ENCODE results near the gene C1orf105. TPM values are rescaled to one million over a fixed set of nuclear protein-coding genes. Genes with fewer than 3 reads are reported as not detected.
A peak's percentile ranks its signal among the peaks of the same experiment; 100 is the strongest.
"Not testable (repeated sequence)": the region's sequence is repeated elsewhere in the genome, so short reads cannot be mapped to it uniquely, and the experiment has no call there.

Gene C1orf105
- total RNA-seq, 1 donor from 2014 or later, result 144 TPM

DNA sequence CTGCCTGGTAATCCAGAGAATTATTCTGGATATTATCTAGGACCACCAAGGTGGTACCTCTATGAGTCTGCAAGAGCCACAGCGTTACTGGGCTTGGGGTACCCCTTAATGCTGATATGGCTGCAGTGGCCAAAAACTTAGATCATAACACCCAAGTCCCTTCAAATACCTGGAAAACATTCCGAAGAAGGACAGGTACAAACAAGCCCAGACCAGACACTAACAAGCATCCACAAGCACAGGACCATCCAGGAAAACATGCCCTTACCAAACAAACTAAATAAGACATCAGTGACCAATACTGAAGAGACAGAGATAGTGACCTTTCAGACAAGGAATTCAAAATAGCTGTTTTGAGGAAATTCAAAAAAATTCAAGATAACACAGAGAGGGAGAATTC lies 2.9 kb downstream of the C1orf105 start:
- DNase-seq (ENCODE audit: low read depth), result no peak

DNA sequence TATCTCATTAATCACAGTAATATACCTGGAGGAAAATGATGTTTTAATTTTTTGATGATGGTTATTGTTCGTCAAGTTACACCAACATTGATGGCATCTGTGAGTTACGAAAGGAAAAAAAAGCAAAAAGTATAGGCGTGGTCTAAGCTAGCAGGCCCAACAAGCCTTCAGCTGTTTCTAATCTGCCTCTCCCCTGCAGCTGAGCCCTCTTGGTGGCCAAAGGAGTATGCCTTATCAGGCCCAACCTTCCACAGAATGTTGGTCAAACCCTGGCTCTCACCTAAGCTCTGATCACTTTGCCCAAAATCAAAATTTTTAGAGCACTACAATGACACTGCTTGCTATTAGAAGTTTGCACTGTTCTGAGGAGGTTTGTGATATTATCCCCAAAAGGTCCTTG lies 4.9 kb downstream of the C1orf105 start:
- DNase-seq (ENCODE audit: low read depth), result peak; percentile 21

DNA sequence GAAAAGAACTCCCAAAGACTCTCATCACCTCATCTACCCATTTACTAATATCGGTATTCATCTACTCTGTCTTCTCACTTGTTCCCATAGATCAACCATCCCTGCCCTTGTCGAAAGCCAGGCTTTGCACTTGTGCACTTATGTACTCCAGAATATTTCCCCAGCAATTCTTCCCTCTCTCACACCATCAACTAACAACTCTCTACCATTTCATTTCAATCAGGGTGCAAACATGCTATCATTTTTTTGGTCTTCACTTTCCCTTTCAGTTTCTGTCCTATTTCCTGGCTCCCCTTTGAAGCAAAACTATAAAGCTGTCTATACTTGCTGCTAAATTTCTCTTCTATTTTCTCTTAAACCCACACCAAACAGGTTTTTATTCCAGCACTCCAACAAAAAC lies 6.7 kb downstream of the C1orf105 start:
- DNase-seq (ENCODE audit: low read depth), result no peak

DNA sequence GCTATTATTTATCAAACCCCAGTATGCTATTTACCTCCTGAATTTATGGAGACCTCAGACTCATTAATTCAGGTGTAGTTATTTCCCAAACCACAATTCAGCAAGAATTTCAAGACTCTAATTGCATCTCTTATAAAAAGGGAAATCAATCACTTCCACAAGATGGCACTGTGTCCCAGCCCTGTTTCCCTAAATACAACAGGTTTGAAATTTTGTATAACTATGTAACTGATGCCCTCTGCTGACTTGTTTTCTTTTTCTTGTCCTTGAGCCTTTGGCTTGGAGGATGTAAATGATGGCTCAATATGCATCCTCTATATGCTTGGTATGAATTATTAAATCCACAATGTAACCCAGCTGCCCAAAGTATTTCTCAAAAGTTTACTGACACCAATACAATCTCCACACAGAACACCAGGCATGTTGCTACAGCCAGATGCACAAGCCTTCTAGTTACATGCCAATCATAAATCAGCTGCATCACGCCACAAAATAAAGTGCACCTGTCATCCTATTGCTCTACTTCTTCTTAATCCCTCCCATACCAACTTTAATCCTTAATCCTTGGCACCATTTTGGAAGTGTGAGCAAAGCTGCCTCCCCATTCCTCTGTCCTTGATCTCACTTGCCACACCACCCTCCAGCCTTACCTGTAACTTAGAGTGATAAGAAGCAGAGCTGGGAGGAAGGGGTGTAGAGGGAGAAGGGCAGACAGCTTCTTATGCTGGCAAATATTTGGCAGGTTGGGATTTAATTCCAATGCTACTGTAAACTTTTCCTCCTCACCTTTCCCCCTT lies 9.0 kb downstream of the C1orf105 start:
- DNase-seq (ENCODE audit: low read depth), result peak; percentile 76

DNA sequence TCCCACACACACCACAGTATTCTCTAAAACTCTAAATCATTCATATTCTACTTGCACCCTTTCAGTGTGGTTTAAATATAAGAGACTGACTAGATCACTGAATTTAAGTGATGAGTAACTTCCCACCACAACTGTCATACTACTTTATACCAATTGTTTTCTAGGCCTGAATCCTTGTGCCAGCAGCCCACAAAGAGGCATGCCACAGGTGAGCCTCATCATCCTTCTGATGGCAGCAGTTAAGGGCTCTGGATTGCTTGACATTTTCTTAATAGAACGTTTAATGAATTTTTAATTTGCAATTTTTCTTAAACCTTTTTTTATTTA lies 9.6 kb downstream of the C1orf105 start:
- no peak for DNase-seq (ENCODE audit: low read depth)

DNA sequence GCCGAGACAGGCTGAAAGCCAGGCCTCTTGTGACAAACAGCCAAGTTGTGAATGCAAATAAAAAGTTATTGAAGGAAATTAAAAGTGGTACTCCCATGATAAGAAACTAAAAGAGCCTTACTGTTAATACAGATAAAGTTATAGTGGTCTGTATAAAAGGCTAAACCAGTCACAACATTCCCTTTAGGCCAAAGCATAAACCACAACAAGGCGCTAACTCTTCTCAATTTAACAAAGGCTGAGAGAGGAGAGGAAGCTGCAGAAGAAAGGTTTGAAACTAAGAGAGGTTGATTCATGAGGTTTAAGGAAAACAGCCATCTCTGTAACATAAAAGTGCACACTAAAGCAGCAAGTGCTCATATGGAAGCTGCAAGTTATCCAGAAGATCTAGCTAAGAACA lies 10.7 kb downstream of the C1orf105 start:
- DNase-seq (ENCODE audit: low read depth), result no peak

DNA sequence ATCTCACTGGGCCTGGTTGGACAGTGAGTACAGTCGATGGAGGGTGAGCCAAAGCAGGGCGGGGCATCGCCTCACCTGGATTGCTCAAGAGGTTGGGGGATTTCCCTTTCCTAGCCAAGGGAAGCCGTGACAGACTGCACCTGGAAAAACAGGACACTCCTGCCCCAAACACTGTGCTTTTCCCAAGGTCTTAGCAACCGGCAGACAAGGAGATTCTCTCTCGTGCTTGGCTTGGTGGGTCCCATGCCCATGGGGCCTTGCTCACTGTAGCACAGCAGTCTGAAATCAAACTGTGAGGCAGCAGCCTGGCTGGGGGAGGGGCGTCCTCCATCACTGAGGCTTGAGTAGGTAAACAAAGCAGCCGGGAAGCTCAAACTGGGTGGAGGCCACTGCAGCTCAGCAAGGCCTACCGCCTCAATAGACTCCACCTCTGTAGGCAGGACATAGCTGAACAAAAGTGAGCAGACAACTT lies 11.3 kb downstream of the C1orf105 start:
- DNase-seq (ENCODE audit: low read depth), result no peak

DNA sequence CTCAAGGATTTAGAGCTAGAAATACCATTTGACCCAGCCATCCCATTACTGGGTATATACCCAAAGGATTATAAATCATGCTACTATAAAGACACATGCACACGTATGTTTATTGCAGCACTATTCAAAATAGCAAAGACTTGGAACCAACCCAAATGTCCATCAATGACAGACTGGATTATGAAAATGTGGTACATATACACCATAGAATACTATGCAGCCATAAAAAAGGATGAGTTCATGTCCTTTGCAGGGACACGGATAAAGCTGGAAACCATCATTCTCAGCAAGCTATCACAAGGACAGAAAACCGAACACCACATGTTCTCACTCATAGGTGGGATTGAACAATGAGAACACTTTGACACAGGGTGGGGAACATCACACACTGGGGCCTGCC lies 16.7 kb downstream of the C1orf105 start:
- DNase-seq (ENCODE audit: low read depth), result not testable (repeated sequence)

DNA sequence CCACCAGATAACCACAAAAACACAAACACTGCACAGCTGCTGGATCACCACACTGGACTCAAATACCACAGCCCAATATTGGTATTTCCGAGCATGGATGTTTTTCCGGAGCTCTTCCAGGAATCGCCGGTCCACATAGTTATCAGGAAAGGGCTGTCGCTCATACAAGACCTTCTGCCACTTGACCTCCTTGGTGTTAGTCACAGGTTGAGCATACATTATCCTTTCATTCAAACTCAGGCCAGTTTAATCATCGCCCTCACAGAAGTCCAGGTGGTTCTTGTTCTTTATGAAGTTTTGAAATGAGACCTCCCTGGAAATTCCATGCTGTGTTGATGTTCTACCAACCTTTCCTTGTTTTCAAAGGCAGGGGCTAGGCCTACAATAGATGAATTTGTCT lies 21.9 kb downstream of the C1orf105 start:
- no peak for DNase-seq (ENCODE audit: low read depth)

DNA sequence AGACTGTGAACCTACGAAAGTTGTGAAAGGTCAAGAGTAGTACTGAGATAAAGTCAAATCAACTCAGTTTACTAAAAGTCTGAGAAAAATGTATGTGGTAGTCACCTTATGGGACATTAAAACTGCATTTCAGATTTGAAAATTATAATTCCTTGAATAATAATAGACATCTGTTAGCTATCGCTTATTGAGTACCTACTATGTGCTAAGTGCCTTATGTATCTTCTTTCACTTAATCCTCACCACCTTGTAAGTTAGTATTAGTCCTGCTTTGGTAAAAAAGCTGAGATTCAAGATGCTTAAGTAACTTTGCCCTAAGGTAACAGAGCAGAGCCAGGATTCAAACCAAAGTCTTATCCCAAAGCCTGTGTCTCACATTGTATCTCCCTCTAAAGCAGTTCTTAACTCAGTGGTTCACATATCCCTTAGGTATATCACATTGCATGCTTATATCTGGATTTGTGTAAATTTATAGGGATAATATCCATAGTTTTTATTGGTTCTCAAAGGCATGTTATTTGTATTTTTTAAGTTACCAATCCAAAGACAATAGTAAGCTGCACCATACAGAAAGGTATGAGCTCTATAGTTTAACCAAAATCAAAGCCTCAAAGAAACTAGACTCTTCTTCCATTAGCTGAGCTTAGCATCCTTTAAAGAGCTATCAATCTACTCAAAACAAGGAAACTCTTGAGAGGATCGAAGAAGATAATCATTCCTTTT lies 22.5 kb downstream of the C1orf105 start:
- no peak for DNase-seq (ENCODE audit: low read depth)

DNA sequence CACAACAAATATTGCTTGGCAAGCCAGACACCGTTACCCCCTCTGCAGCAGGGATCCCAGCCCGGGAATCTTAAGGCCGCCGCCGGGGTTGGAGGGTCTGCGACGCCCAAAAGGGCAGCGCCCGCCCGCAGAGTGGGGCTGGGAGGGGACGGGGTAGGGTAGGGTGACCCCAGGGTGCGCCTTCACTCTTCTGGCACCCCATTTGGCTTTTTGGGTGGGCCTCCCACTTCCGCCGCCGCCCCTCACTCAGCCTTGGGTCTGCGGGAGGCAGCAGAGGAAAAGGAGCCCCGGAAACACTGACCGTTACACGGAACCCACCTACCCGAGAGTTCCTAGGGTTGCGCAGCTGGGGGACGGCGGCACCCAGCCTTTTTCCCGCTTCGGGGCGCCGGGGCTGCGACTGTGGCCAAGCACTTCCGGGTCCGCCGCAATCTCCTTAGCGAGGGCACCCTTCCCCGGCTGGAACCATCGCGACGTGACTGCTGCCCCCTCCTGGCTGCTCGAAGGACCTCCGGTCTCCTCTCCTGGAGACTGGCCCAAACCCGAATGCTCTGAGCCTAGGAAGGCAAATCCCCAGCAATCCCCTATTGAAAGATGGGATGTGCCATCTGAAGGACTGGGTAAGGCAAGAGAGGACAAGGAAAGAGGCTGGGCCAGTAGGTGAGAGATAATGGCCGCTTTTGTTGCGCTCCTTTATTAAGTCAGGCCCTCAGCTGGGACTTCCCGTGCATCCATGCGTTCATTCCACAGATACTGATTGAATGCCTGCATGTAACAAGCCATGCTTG lies 23.4 kb downstream of the C1orf105 start, which contains the start of gene PIGC:
TSS of gene PIGC (minus strand) at position 404 of the 788 bp plus-strand sequence. CDS start 1,447 bp downstream, outside the sequence.
- DNase-seq (ENCODE audit: low read depth), result peak; percentile 91

DNA sequence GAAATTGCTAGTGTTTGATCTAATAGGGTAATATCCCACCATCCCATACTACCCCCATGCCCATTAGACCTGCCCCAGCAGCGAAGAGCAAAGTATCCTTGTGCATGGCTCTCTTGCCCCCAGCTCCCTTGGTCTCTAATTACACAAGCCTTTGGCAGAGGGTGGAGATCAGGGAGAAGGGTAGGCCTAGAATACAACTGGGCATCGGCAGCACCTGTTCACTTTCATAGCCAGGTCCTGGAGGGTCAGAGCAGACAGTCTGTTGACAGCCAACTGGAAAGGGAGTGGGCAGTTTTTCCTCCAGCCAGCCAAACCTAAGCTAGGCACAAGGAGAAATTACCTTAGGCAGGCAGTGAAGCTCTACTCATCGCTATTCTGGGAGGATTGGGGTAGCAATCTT lies 26.1 kb downstream of the C1orf105 start:
- peak; percentile 60 for DNase-seq (ENCODE audit: low read depth)

DNA sequence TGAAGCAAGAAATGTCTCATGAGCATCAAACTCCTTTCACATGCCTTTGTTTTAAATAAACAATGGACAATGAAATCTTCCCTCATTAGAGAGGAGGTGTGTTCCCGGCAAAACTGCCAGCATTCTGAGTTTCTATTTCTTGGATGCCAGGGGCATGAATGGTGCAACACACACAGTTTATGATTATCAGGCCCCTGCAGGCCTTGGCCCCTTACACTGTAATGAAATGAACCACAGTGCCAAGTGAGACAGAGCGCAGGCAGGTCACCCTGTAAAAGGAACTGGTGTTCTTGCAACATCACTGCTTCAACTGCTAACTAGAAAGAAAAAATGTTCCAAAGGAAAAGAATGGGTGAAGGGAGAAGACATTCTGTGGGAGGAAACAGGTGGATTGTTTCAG lies 27.2 kb downstream of the C1orf105 start:
- DNase-seq (ENCODE audit: low read depth), result no peak

DNA sequence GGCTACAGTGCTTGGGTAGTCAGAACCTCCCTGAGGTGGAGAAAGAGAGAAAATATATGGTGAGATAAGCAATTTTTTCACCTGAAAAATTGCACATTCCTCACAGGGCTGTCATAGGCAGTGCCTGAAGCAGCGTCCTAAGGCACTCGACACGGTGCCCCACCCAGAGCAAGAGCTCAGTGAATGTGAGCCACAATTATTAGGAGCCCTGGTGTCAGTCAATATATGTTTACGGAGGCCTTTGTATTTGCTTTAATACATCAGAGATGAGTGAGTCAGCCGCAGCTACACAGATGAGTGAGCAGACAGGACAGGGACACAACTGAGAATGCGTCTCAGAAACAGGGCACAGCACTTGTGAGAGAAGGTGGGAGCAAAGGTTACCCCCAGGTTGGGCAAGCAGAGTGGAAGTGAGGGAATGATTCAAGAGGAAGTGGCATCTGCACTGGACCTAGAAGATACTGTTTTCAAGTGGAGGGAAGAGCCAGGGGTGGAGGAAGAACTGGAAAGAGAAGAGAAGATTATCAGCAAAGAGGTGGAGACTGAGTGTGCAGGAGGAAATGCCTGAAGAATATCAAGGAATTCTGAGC lies 28.6 kb downstream of the C1orf105 start:
- DNase-seq (ENCODE audit: low read depth), result no peak

DNA sequence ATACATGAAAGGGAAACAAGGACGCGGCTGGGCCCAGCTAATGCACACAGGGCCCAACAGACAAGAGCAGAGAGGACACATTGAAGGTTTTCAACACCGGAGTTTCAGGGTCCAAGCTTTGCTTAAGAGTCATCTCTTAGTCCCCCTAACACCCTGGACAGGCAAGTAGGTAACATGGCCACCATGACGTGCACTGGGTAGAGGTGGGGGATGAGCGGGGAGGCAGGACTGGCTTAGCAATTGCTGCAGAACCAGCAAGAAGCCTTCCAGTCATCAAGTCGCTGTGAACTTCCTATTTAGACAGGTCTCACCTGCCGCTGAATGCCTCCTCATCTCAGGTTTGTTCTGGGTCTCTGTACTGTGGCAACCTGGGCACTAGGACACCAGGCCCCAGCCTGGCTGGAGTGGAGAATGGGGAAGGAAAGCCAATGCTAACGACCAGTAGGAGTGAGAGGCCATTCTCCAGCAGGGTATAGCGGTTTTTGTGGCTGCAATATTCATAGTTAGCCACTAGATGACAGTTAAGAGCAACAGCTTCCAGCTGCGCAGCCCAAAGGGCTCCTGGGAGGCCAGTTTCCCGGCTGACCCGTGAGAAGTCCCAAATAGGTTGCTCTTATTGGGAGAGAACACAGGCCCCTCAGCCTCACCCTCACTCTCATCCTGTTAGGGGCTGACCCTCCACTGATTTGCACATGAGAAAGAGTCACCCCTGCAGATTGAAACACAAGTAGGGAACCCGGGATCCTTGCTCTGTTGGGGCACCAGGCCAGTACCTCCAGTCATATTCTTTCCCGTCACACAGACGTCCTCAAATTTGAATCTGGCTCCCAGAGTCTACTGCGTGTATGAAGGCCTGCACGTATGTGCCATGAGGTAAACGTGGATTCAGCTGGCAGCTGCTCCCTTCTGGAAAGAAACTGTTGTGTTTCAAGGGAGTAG lies 29.4 kb downstream of the C1orf105 start:
- peak; percentile 81 for DNase-seq (ENCODE audit: low read depth)

DNA sequence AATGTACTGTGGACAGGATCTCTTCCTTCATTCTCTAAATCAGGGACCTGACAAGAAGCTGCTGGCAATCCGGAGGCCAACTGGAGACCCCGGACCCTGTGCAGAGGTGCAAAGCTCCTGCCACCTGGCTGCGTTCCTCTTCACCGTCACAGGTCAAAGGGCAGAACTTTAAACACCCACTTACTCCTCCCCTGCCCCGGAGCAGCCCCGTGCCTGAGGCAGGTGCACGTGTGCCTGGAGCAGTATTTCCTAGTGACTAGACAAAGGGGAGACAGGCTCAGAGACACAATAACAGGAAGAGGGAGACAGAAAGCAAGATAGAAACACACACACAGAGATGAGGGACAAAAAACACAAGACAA lies 30.0 kb downstream of the C1orf105 start:
- DNase-seq (ENCODE audit: low read depth), result no peak

DNA sequence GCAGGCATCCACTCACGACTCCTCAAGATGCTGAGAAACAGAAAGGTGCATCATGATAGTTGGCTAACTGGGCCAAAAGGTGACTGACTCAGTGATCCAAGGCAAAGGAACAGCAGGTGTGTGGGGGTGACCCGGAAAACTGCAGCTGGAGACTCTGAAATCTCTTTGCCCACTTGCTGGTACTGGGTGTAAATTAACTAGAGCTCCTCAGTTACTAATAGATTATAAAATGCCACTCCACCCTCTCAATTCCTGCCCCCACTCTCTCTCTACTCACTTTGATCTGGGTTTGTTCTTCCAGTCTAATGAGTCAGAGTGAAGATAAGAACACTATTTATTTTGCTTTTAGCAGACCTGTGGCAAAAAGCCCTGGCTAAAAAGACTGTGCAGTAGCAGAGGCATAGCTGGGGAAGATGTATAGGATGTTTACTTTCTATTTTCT lies 30.5 kb downstream of the C1orf105 start:
- DNase-seq (ENCODE audit: low read depth), result peak; percentile 19

DNA sequence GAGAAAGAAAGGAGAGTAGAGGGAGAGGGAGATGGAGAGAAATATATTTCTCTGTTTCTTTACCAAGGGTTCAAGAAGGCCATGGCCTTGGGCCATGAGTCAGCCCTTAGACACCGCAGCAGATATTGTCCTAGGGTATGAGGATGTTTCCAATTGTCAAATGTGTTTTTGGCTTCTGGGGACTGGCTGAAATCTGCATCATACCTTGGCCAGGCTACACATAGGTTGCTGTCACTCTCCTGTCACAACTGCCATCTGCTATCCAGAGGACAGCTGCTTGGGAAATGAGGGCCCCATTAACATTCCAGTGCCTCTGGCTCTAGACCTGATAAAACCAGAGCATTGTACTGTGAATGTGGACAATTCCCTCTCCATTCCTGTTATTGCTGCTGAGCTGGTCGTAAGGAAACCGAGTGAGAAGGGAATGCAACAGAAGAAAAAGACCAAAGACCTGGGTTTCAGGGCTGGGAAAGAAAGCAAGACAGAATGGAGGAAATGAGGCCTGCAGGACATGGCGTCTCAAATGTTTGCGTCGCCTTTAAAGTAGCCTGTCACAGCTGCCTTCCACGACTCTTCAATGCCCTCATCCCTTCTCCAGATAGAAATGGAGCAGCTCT lies 32.2 kb downstream of the C1orf105 start:
- peak; percentile 97 for DNase-seq (ENCODE audit: low read depth)

DNA sequence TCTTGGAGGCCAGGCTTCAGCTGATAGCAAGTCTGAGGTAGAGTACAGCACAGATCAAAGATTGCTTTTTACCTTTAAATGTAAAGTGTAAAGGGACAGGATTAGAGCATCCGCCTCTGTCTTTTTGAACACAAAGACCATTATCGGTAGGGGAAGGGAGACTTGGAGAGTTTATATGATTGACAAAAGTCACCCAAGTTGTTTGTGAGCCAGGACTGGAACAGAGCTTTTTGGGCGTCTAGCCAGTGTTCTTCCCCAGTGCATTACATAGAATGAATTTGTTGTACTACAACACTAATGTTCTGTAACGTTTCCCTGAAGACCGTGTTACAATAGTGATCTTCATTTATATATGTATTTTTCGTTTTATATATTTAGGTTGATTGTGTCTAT lies 32.7 kb downstream of the C1orf105 start:
- no peak for DNase-seq (ENCODE audit: low read depth)

DNA sequence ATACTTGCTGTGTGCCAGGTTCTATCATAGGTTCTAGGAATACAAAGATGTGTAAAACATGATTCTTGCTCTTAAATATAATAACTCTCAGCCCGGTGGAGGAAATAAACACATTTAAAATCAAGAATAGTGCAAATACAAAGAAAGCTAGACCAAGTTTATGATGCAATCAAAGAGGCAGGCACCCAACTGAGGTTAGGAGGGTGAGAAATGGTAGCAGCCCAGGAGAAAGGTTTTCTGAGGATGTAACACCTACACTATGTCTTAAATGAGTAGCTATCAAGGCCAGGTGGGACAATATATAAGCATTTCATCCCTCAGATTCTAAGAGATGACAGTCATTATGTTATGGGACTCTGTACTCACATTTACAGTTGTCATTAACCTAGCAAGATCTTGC lies 33.1 kb downstream of the C1orf105 start:
- no peak for DNase-seq (ENCODE audit: low read depth)
